Activated CD4-positive, alpha-beta T cell treated with anti-CD3 and anti-CD28 coated beads for 1 hour (primary cell): ENCODE data around the gene SFI1.
A peak's percentile ranks its signal among the peaks of the same experiment; 100 is the strongest.

Experiments
- DNase-seq: peaks from one replicate; pipeline ENCODE4 v3.0.0-alpha.2; 2020

The SFI1 gene

GRCh38 chr22:31620756-31621480 is 124.6 kb downstream of the SFI1 start:
- DNase-seq = no peak

- no peak for DNase-seq
These were observed 125.3 kb downstream of the SFI1 start for GRCh38 chr22:31621507-31622124.

- no peak for DNase-seq
These were observed 126.6 kb downstream of the SFI1 start for GRCh38 chr22:31622980-31623379.

- no peak for DNase-seq
These were observed 127.4 kb downstream of the SFI1 start for GRCh38 chr22:31623592-31624304.

DNA sequence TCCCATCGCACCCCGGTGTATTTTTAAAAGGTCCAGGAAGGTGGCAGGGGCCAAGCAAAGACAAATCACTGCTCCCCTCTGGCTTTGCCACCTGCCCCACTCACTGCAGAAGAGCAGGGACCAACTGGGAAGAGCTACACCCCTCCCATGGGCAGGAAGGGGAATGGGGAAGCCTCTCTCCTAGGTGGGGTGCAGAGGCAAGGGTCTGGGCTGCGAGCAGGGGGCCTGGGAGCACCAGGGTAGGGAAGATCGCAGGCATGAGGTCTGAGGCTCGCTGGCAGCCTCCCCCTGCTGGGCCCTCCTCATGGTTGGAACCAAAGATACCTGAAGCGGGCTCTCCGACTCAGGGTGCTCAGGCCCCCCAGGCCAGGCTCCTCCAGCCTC is 128.9 kb downstream of the SFI1 start:
- no peak for DNase-seq

DNA sequence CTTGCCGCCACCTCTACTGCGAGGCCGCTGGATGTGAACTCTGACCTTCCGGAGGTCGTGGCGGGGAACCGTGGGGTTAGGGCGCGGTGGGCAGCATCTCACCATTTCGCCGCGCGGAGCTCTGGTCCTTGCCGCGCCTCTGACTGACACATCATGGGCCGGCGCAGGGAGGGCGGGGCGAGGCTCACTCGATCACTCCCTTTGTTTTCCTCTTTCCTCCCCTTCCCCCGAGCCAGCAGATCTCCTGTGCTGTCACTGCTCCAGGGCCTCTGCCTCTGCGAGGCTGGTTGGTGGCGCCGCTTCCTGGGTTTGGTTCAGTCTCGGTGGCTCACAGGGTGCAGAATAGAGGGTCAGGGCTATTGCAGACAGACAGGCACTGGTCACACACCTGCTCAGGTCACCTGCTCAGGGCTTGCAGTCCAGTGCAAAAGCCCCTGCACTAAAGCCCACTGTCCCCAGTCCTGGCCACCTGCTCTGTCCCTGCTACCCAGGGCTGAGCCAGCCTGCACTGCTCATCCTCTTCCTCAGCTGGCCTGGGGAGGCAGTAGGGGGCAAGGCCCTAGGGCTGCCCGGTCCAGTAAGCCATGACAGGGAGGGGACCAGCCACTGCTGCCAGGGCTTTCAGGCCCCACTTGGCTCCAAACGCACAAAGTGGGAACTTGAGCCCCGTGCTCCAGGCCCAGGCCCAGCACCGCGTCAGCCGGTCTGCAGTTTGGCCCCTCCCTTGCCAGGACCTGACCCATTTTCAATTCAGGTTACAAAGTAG is 129.5 kb downstream of the SFI1 start:
- DNase-seq = no peak

DNA sequence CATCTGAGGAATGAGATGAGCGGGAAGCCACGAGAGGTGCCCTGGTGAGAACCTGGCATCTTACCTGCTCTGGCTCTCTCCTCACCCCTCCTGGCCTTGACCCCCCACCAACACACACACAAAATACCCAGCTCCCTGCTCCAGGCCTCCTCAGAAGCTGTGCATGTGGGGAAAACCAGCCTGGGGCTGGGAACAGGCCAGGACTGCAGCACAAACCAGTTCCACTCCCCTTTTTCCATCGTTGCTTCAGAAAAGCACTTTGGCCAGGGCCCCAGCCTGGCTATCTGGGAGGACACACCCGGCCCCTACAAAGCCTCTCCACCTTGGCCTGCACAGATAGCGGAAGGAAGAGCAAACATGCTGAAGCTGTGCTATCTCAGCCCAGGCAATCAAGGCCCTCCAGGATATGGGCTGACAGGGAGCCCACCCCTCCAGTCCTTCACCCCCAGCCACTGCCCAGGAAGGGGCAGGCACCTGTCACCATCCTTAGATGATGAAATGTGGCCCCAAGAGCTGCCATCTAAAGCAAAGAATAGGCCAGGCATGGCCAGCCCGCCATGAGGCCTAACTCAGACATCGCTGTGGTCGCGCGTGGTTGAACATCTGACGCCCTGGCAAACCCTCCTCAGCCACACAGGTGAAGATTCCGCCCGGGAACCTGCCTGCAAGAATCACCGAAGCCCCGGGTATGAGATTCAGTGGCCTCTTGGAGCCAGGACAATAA is 130.3 kb downstream of the SFI1 start:
- no peak for DNase-seq

DNA sequence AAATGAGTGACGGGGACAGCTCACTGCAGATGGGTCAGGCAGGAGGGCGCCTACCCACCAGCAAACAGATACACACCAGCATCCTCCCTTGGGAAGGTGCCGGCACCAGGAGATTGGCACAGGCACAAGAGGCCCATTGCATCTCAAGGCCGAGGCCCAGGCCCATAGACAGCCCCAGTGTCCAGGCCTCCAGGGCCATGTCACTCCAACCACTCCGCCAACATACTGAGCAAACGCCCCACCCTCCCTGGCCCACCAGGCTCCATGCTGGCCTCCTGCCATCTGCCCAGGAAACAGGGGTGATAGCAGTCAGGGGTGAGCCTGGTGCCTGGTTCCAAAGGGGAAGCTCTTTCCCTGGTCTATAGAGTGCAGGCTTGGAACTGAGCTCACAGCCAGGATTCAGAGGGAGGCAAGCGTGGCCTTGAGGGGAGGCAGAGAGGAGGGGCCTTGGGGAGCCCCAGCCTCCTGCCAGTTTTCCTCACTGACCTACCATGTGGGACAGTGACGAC is 130.9 kb downstream of the SFI1 start:
- DNase-seq = no peak

DNA sequence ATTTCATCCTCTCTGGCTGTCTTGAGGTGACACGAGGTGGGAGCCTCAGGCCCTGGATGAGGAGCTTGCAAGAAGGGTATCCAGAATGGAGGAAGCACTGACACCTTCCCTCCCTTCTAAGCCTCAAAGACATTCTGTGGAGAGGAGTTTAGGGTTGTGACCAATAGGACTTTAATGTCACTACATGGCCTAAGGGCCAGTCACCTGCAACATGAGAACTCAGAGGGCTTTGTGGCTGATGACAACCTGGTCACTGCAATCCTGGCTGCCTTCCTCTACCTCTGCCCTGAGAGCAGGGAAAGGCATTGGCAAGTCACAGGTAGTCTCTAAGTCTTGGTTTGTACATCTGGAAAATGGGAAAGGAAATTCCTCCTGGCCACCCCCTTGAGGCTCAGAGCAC is 132.0 kb downstream of the SFI1 start:
- DNase-seq = no peak

- DNase-seq = no peak
These were observed 132.8 kb downstream of the SFI1 start for GRCh38 chr22:31628969-31629708.

DNA sequence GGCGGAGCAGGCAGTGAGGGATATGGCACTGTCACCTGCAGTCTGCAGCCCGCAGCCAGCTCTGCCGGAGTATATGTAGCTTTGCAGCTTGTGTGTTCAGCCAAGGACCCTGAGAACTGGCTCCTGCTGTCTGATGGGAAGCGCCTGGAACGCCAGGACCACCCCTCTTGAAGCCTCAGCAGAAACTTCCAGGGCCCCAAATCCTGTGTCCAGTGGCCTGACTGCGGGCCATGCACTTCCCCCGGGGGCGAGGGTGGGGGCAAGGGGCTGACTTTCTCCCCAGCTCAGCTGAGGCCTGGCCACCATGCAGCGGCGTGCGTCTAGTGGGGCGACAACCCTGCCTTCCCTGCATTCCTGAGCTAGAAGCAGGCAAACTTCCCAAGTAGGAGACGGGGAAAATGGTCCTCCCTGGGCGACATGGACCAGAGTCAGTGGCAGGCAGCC is 133.4 kb downstream of the SFI1 start:
- no peak for DNase-seq

DNA sequence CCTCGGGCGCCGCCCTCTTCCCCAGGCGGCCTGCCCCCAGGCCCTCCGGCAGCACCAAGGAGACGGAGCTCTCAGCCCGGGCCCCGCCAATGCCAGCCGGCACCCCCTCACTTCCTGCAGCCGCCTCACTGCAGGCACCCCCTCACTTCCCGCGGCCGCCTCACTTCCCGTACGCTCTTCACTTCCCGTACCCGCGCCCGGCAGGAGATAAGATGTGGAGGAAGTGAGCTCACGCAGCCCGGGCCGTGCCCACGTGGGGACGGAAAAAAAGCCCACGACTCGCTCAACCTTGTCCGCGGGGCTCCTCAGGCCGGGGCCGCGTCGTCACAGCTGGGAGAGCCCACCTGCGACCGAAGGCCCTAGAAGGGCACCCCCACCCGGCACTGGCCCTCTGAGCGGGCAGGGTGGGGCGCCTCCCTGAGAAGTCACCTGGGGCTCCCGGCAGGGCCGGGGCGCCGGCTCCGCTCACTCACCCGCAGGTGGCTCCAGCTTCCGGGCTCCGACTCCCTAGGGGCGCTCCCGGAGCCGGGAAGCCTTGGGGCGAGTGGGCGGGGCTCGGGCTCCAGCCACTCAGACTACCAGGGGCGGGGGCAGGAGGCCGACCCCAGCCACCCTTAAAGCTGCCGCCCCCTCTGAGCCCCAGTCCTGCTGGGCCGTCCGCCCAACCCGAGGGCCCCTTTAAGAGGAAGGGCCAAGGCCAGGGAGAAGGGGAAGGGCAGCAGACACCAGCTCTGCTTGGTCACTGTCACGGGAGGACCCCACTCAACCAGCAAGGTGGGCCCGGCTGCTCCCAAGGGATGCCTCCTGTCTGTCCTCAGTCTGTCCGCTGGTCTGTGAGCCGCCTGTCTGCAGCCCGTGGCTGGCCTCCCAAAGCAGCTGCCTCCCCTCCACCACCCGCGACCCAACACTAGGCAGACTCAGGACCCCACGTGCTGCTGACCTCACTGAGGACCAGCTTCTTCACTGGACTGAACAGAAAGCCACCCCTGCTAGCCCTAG is 134.3 kb downstream of the SFI1 start:
- peak; percentile 78 for DNase-seq

DNA sequence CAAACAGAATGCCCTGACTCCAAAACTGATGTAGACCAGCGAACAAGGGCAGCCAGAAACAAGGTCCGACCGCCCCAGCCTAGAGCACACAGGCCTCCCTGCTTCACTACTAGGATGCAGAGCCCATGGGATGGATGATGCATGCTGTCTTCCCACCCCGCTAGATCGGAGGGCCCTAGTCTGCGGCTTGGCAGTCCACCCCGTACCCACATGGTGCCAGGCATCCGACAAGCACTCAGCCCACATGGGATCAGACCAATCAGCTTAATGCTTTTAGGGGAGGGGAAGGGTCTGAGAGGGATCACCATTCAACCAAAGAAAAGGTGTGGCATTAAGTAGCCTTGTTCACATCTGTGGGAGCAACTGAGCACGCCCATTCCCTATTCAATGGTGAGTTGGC is 135.1 kb downstream of the SFI1 start:
- DNase-seq = no peak

DNA sequence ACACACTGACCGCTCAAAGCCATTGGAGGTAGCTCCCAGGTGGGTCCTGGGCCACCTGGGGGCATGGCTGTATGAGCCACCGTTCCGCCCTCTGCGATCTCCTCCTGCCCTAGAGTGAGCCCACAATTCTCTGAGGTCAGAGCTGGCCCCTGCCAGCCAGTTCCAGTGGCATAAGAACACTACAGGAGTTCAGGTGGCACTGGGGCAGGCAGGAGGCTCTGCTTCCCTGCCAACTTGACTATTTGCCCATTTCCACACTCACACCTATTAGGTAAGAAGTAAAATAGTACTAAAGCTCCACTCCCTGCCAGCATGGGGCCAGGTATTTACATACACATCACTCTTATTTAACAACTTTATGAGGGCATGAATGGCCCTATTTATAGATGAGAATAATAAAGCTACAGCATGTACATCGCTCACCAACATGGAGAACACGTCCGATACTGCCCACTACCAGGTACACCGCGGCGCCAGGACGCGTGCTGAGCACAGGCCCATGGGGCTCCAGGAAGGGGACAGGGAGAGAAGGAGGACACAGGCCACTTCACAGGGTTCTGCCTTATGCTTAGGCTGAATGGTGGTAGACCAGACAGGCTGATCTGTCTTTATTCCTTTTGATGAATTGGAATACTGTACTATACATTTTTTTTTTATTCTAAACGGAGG is 139.4 kb downstream of the SFI1 start:
- DNase-seq = no peak

- no peak for DNase-seq
These were observed 141.1 kb downstream of the SFI1 start for GRCh38 chr22:31637447-31637890.

DNA sequence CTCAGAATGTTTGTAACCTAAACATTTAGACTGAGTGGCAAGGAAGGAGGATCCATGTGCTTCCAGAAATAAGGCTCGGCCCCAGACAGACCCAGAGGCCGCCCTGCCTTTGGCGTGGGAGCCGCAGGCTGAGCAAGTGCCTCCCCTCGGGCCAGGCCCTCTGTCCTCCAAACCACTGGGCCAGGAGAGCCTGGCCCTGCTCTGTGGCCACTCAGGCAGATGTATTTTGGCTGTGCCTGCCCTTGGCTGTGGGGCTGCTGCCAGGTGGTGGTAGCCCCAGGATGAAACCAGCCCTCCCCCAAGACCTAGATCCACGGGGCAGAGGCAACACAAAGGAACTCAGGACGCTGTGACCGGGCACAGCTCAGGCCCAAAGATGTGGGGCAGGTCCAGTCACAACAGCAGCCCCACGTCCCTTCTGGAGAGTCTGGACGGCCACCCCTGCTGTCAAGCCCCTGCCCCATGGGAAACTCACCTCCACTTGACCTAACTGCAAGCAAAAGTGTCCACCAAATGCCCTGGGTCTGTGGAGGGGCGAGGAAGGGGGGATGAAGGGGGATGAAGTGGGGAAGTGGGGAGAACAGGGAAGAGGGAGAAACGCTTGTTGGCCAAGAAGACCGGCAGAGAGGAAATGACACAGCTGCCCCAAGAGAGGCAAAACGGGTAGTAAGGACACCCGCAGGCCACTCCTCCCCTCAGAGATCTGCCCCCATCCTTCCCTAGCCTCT is 141.7 kb downstream of the SFI1 start:
- DNase-seq = no peak

DNA sequence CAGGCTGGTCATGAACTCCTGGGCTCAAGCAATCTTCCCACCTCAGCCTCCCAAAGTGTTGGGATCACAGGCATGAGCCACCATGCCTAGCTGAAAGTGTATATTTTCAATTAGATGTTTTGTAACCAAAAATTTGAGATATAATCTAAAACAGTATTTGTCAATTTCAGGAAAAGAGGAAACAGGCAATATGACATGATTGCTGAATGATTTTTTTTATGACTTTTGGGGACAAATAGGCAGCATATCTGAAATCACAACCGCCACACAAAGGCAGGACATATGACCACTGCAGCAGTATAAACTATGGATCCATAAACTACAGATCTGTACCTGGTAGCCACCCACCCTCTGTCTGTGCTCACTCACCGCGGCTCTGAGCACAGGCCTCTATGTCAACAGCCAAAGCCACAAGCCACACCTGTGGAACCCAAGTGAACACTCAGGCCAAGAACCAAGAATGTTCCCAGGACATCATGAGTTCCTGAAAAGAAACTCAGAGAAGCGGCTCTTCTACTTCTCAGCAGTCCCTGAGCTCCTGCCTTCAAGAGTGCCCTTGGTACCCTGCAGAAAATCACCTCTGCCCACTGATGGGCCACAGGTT is 143.2 kb downstream of the SFI1 start:
- DNase-seq = no peak

DNA sequence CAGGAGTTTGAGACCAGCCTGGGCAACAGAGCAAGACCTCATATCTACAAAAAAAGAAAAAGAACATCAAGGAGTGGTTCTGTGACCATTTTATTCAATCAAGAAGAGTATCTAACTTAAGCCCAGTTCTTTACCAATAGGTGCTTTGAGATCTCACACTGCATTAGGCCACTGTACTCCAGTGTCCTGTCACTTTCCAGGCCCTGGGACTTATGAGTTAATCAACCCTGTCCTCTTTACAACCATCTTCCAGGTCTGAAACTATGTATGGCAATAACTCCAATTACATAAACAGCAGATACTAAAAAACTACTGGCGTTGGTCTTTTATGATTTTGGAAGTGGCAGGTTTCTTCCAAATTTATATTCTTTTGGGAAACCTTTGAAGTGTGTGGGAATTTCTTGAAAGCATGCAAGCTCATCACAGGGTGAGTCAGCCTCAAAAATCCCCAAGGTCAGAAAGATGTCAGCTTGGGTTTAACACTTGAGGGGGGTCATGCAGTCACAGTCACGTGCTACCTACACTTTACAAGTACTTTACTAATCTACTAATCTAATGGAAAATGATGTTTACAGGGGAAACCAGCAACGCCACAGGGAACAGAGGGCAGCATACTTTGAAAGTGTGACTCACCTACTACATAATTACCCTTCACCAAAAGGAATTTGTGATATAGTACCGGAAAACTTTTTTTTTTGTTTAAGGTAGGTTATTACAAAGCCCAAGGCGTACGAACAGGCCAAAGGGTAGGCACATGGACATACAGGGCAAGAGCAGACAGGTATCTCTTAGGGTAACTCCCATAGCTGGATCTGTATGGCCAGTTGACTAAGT is 150.1 kb downstream of the SFI1 start:
- no peak for DNase-seq
